ENCODE data around the gene TEPSIN.

Gene TEPSIN

DNA sequence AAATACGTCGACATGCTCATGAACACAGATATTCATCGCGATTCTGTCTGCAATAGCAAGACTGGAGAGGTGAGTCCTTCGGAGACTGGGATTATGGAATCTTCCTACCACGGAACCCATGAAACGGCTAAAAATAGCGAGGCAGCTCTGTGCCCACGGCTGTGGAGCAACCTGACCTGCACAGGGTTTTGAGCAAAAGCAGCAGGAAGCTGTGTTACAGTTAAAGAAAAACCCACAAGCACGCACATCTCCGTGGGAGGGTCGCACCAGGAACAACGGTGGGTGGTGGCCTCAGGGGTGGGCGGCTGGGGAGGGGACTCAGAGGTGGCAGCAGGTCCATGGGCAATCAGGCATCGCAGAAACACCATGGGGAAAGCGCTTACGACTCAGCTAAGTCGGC lies 31.4 kb upstream of the TEPSIN start:
- no peak overlapping the region for H3K4me3 ChIP-seq (ENCODE audit: low read depth, low read length)

- no peak overlapping the region for H3K4me3 ChIP-seq (ENCODE audit: low read depth, low read length)
Measured at GRCh38 chr17:81267390-81268067, 28.7 kb upstream of the TEPSIN start.

- no peak overlapping the region for H3K4me3 ChIP-seq (ENCODE audit: low read depth, low read length)
Measured at GRCh38 chr17:81265576-81265975, 26.7 kb upstream of the TEPSIN start.

GRCh38 chr17:81264640-81265039 lies 25.8 kb upstream of the TEPSIN start:
- no peak overlapping the region for H3K4me3 ChIP-seq (ENCODE audit: low read depth, low read length)

GRCh38 chr17:81263371-81264181 lies 24.7 kb upstream of the TEPSIN start:
- H3K4me3 ChIP-seq (ENCODE audit: low read depth, low read length) = no peak overlapping the region

GRCh38 chr17:81261582-81262336 lies 22.9 kb upstream of the TEPSIN start:
- H3K4me3 ChIP-seq (ENCODE audit: low read depth, low read length) = no peak overlapping the region

GRCh38 chr17:81261096-81261495 lies 22.2 kb upstream of the TEPSIN start:
- H3K4me3 ChIP-seq (ENCODE audit: low read depth, low read length) = no peak overlapping the region

DNA sequence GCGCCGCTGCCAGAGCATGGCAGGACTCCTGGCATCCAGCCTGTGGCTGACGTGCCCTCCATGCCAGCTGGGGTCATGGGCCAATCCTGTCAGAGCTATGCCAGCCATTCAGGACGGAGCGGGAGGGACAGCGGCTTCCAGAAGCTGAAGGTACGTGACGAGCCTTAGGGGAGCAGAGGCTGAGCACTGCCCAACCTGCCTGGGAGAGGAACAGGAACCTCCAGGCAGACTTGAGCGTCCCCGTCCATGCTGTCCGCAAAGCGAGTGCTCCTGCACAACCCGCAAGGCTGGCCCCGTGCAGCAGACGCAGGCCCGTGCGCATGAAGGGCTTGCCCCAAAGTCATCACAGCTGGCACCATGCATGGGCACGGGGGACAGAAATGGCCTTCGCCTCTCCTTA lies 21.8 kb upstream of the TEPSIN start:
- H3K4me3 ChIP-seq (ENCODE audit: low read depth, low read length) = no peak overlapping the region

DNA sequence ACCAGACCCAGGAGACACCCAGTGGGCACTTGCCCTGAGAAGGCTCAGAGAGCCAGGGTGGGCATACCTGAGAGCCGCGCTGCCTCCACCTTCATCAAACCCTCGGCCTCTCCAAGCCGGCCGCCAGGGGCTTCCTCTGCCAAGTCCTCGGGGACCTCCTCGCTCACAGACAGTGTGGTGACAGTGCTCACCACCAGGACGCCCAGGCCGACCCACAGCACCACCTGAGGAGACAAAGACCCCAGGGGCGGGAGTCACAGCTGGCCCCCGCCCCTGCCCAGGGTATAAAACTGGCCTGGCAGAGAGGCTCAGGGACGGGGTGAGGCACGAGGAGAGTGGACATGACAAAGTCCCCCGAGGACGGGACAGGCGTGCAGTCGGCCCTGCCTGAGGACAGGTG lies 21.3 kb upstream of the TEPSIN start:
- H3K4me3 ChIP-seq (ENCODE audit: low read depth, low read length) = no peak overlapping the region

- H3K4me3 ChIP-seq (ENCODE audit: low read depth, low read length) = no peak overlapping the region
Measured at GRCh38 chr17:81259058-81259605, 20.3 kb upstream of the TEPSIN start.

- H3K4me3 ChIP-seq (ENCODE audit: low read depth, low read length) = no peak overlapping the region
Measured at GRCh38 chr17:81258292-81258691, 19.4 kb upstream of the TEPSIN start.

DNA sequence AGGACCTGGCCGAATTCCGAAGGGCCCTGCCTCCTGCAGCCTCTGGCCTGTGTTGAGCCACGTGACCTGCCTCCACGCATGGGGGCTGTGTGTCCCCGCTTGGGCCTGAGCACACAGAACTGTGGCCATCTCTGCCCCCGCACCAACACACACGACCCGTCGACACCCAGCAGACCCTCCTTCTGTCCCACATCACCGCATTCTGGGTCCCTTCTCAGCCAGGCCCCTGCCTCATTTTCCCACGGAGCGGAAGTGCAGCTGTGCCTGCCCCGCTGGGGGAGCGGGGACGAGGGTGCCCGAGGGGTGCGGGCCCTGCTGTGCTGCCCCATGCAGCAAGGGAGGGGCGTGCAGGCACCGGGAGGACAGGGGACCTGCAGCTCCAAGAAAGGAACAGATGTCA lies 18.7 kb upstream of the TEPSIN start:
- H3K4me3 ChIP-seq (ENCODE audit: low read depth, low read length) = no peak overlapping the region

DNA sequence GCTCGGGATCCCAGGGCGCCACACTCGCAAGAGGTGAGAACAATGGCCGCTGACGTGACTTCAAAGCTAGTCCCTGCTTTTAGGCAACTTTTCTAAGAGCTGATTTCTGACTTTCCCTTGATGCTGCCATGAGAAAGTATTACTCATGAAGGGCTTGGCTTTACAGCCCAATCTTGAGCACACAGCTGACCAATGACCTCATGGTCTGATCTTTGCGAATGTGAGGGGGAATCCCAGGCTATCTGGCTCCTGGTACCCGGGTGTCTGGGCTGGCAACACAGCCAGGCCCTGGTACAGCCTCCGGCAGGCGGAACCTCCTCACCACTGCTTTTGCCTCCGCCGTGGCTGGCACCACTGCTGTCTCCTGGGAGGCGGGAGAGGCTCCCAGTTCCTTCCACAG lies 17.8 kb upstream of the TEPSIN start:
- no peak overlapping the region for H3K4me3 ChIP-seq (ENCODE audit: low read depth, low read length)

- no peak overlapping the region for H3K4me3 ChIP-seq (ENCODE audit: low read depth, low read length)
Measured at GRCh38 chr17:81254955-81255717, 16.3 kb upstream of the TEPSIN start.

DNA sequence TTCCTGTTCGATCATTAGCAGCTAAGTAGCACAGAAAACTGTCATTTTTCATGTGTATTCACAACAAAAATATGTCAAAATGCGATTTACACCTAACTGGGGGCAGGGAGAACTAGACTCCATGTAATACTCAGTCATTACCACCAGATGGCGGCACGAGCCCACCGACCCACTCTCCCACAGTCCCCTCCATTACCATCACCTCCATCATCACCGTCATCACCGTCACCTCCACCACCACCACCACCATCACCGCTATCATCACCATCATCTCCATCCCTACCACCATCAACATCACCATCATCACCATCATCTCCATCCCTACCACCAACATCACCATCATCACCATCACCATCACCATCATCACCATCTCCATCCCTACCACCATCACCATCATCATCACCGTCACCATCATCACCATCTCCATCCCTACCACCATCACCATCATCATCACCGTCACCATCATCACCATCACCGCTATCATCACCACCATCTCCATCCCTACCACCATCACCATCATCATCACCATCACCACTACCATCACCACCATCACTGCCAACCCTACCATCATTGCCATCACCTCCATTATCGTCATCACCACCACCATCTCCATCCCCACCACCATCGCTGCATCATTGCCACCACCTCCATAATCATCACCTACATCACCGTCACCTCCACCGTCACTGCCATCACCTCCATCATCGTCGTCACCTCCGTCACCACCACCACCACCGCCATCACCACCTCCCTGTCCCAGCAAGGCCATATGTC lies 14.7 kb upstream of the TEPSIN start:
- no peak overlapping the region for H3K4me3 ChIP-seq (ENCODE audit: low read depth, low read length)

DNA sequence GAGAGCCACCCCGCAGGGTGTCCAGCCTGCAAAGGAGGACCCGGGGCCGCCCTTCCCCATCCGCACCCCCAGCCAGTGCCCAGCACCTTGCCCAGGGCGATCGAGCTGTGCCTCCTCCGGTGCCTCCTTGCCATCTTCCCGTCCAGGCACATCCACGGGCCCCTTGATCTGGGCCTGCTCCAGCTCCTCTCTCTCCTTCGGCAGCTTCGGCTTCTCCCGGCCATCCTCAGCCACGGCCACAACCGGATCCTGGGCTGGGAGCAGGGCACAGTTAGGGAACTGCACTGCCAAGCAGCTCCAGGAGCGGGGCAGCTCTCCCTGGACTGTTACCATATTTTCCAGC lies 14.1 kb upstream of the TEPSIN start:
- no peak overlapping the region for H3K4me3 ChIP-seq (ENCODE audit: low read depth, low read length)

DNA sequence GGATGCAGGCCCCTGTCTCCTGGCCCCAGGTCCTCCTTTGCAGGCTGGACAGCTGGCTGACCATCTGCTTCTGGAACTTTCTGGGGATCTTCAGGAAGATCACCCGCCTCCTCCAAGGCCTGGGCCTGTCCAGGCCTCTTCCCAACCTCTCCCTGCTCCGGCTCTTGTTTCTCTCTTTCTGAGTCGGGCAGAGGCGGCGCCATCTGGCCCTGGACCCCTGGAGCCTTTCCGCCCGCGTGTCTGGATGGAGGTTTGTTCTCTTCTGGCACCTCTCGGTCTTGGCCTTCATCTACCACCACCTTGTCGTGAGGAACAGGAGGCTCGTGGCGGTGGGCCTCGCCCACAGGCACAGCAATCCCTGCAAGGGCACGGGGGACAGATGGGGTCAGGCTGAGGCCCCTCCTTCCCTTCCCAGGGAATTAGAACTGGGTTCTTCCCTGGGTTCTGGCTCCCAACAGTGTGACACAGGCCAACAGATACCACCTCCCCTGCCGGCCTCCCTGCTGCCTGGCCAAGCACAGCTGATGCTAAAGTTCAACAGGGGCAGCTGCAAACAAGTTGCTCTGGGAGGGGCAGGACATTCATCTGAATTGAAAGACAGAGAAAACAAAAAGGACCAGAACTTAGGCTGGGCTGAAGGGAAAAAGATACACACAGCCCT lies 13.6 kb upstream of the TEPSIN start:
- no peak overlapping the region for H3K4me3 ChIP-seq (ENCODE audit: low read depth, low read length)

GRCh38 chr17:81251709-81252301 lies 12.9 kb upstream of the TEPSIN start:
- H3K4me3 ChIP-seq (ENCODE audit: low read depth, low read length) = no peak overlapping the region

DNA sequence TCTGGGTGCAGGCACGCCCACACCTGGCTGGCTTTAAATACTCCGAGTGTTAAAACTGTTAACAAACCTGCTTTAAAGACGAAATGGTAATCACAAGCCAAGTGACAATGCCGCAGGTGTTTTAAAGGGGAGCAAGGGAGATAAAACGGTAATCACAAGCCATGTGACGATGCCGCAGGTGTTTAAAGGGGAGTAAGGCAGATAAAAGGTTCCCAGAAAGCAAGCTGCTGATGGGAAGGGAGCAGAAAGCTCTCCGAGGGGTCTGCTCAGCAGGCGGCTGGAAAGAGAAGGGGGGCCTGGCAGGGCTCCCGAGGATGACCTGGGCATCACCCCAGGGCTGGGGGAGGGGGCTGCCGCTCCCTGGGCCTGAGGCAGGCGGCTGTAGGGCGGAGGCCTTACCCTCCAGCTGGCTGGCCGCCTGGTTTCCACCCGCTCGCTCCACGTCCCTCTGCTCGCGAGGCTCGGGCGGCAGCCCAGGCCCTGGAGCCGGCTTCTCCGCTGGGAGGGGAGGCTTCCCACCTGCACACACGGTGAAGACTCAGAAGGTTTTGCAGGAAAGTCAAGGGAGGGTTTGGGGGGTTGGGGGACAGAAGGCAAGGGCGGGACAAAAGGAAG lies 12.3 kb upstream of the TEPSIN start:
- H3K4me3 ChIP-seq (ENCODE audit: low read depth, low read length) = no peak overlapping the region

Data from iPS-11a (cell line).